ENCODE data around the gene GDF10. TPM values are rescaled to one million over a fixed set of nuclear protein-coding genes. Genes with fewer than 3 reads are reported as not detected.

The GDF10 gene
- total RNA-seq, 1 donor from 2014 or later, result 1.7 TPM

GRCh38 chr10:47287805-47288204 is 12.2 kb upstream of the GDF10 start:
- H3K27ac ChIP-seq, result no peak overlapping the region
- H3K4me1 ChIP-seq, result peaks cover 8% of the 10 kb centered on the region
- DNase-seq (ENCODE audit: extremely low spot score in 2 of 2), result peak in 1 of 2 donors; percentile 72
- H3K9me3 ChIP-seq, result no peaks in the 10 kb centered on the region
- H3K27me3 ChIP-seq, result no peaks in the 10 kb centered on the region
- intact Hi-C loops (cut with DNase I), result no loop called here
- no peaks in the 10 kb centered on the region for H3K36me3 ChIP-seq
- no peak for TF ChIP-seq POLR2A (IDR thresholded peaks at IDR 0.05)
- no peak for TF ChIP-seq CTCF (IDR thresholded peaks at IDR 0.05)
- TF ChIP-seq POLR2AphosphoS5 (IDR thresholded peaks at IDR 0.05; ENCODE audit: insufficient read depth in 1 of 2, low read depth in 1 of 2), result no peak
- H3K4me3 ChIP-seq, result no peak overlapping the region

GRCh38 chr10:47288236-47288635 is 11.8 kb upstream of the GDF10 start:
- DNase-seq (ENCODE audit: extremely low spot score in 2 of 2), result peak in 1 of 2 donors; percentile 43
- Histone ChIP-seq H3K36me3 (no peaks in the 10 kb centered on the region), H3K27me3 (no peaks in the 10 kb centered on the region), H3K4me3 (no peak overlapping the region), H3K4me1 (peaks cover 8% of the 10 kb centered on the region), H3K9me3 (no peaks in the 10 kb centered on the region), H3K27ac (no peak overlapping the region)
- TF ChIP-seq POLR2A (IDR thresholded peaks at IDR 0.05), result no peak
- no peak for TF ChIP-seq CTCF (IDR thresholded peaks at IDR 0.05)
- TF ChIP-seq POLR2AphosphoS5 (IDR thresholded peaks at IDR 0.05; ENCODE audit: insufficient read depth in 1 of 2, low read depth in 1 of 2), result no peak
- intact Hi-C loops (cut with DNase I), result no loop called here

GRCh38 chr10:47288916-47289495 is 11.0 kb upstream of the GDF10 start:
- intact Hi-C loops (cut with DNase I), result no loop called here
- H3K27ac ChIP-seq, result no peak overlapping the region
- peaks cover 8% of the 10 kb centered on the region for H3K4me1 ChIP-seq
- H3K27me3 ChIP-seq, result no peaks in the 10 kb centered on the region
- H3K9me3 ChIP-seq, result no peaks in the 10 kb centered on the region
- no peak overlapping the region for H3K4me3 ChIP-seq
- peak in 1 of 2 donors; percentile 93 for DNase-seq (ENCODE audit: extremely low spot score in 2 of 2)
- no peak for TF ChIP-seq CTCF (IDR thresholded peaks at IDR 0.05)
- TF ChIP-seq POLR2A (IDR thresholded peaks at IDR 0.05), result no peak
- TF ChIP-seq POLR2AphosphoS5 (IDR thresholded peaks at IDR 0.05; ENCODE audit: insufficient read depth in 1 of 2, low read depth in 1 of 2), result no peak
- no peaks in the 10 kb centered on the region for H3K36me3 ChIP-seq

GRCh38 chr10:47289921-47290320 is 10.1 kb upstream of the GDF10 start:
- Histone ChIP-seq H3K27ac (no peak overlapping the region), H3K36me3 (no peaks in the 10 kb centered on the region), H3K27me3 (no peaks in the 10 kb centered on the region), H3K4me1 (peaks cover 8% of the 10 kb centered on the region), H3K9me3 (no peaks in the 10 kb centered on the region), H3K4me3 (no peak overlapping the region)
- intact Hi-C loops (cut with DNase I), result no loop called here
- peak in 1 of 2 donors; percentile 91 for DNase-seq (ENCODE audit: extremely low spot score in 2 of 2)
- TF ChIP-seq POLR2AphosphoS5 (IDR thresholded peaks at IDR 0.05; ENCODE audit: insufficient read depth in 1 of 2, low read depth in 1 of 2) (no peak), CTCF (IDR thresholded peaks at IDR 0.05) (no peak), POLR2A (IDR thresholded peaks at IDR 0.05) (no peak)

GRCh38 chr10:47290338-47290737 is 9.7 kb upstream of the GDF10 start:
- peak in 1 of 2 donors; percentile 52 for DNase-seq (ENCODE audit: extremely low spot score in 2 of 2)
- intact Hi-C loops (cut with DNase I), result no loop called here
- Histone ChIP-seq H3K4me1 (peaks cover 5% of the 10 kb centered on the region), H3K27me3 (no peaks in the 10 kb centered on the region), H3K27ac (no peak overlapping the region), H3K9me3 (no peaks in the 10 kb centered on the region), H3K36me3 (no peaks in the 10 kb centered on the region), H3K4me3 (no peak overlapping the region)
- TF ChIP-seq CTCF (IDR thresholded peaks at IDR 0.05) (no peak), POLR2A (IDR thresholded peaks at IDR 0.05) (no peak), POLR2AphosphoS5 (IDR thresholded peaks at IDR 0.05; ENCODE audit: insufficient read depth in 1 of 2, low read depth in 1 of 2) (no peak)

Measured in vagina (tissue), 2 donors.